Measurements from ENCODE around the gene DDX46. TPM values are rescaled to one million over a fixed set of nuclear protein-coding genes. Genes with fewer than 3 reads are reported as not detected.

Gene DDX46
- total RNA-seq, 1 experiment from 2014 or later, result 128 TPM

GRCh38 chr5:134772461-134773125, 14.0 kb downstream of the DDX46 start:
- Histone ChIP-seq H3K4me3 (ENCODE audit: low read depth, low read length, poor library complexity, severe bottlenecking) (no peak overlapping the region), H3K36me3 (ENCODE audit: insufficient read depth, low read length, poor library complexity, severe bottlenecking) (peaks cover 81% of the 10 kb centered on the region), H3K4me1 (ENCODE audit: insufficient read depth, low read length, poor library complexity, severe bottlenecking) (no peaks in the 10 kb centered on the region), H3K27ac (ENCODE audit: low read depth, low read length, poor library complexity, severe bottlenecking) (no peak overlapping the region), H3K27me3 (replicated peaks; ENCODE audit: insufficient read depth, low read depth, low read length, poor library complexity) (no peaks in the 10 kb centered on the region), H3K9me3 (ENCODE audit: low read depth, low read length, poor library complexity, severe bottlenecking) (no peaks in the 10 kb centered on the region)
- ChIA-PET POLR2A (ENCODE audit: low non-redundant PET) (interaction anchor here (0.8 kb wide), 1 partner anchor 1424 kb away, joined by 3 read pairs; no protein-coding TSS in a partner anchor), CTCF (no interaction called here)
- intact Hi-C loops (cut with micrococcal nuclease; ENCODE audit: unreplicated experiment), result no loop called here
- TF ChIP-seq CTCF (conservative IDR thresholded peaks at IDR 0.05; ENCODE audit: low read depth, low read length) (no peak), EZH2 (IDR thresholded peaks at IDR 0.05; ENCODE audit: borderline replicate concordance, low read depth, low read length, poor library complexity, severe bottlenecking) (no peak)
- DNase-seq (ENCODE audit: low spot score), result no peak
- BruUV-seq (replicated peaks), result no TSS peak

GRCh38 chr5:134777366-134777765, 18.8 kb downstream of the DDX46 start:
- intact Hi-C loops (cut with micrococcal nuclease; ENCODE audit: unreplicated experiment), result no loop called here
- DNase-seq (ENCODE audit: low spot score), result no peak
- ChIA-PET CTCF (interaction anchor here (0.7 kb wide), 2 partner anchors 58 to 224 kb away, joined by 4 to 5 read pairs; no protein-coding TSS in a partner anchor), POLR2A (ENCODE audit: low non-redundant PET) (no interaction called here)
- Histone ChIP-seq H3K9me3 (ENCODE audit: low read depth, low read length, poor library complexity, severe bottlenecking) (no peaks in the 10 kb centered on the region), H3K4me3 (ENCODE audit: low read depth, low read length, poor library complexity, severe bottlenecking) (no peak overlapping the region), H3K36me3 (ENCODE audit: insufficient read depth, low read length, poor library complexity, severe bottlenecking) (peaks cover 75% of the 10 kb centered on the region), H3K4me1 (ENCODE audit: insufficient read depth, low read length, poor library complexity, severe bottlenecking) (no peaks in the 10 kb centered on the region), H3K27ac (ENCODE audit: low read depth, low read length, poor library complexity, severe bottlenecking) (no peak overlapping the region), H3K27me3 (replicated peaks; ENCODE audit: insufficient read depth, low read depth, low read length, poor library complexity) (no peaks in the 10 kb centered on the region)
- no TSS peak for BruUV-seq (replicated peaks)
- TF ChIP-seq EZH2 (IDR thresholded peaks at IDR 0.05; ENCODE audit: borderline replicate concordance, low read depth, low read length, poor library complexity, severe bottlenecking), result no peak
- no peak for TF ChIP-seq CTCF (conservative IDR thresholded peaks at IDR 0.05; ENCODE audit: low read depth, low read length)

- intact Hi-C loops (cut with micrococcal nuclease; ENCODE audit: unreplicated experiment), result loop anchor here (2.0 kb wide), 1 partner anchor 120 kb away; the partner anchor contains the start of gene PCBD2
- CTCF ChIA-PET, result no interaction called here
- Histone ChIP-seq H3K4me1 (ENCODE audit: insufficient read depth, low read length, poor library complexity, severe bottlenecking) (no peaks in the 10 kb centered on the region), H3K27ac (ENCODE audit: low read depth, low read length, poor library complexity, severe bottlenecking) (no peak overlapping the region), H3K9me3 (ENCODE audit: low read depth, low read length, poor library complexity, severe bottlenecking) (no peaks in the 10 kb centered on the region), H3K36me3 (ENCODE audit: insufficient read depth, low read length, poor library complexity, severe bottlenecking) (peaks cover 88% of the 10 kb centered on the region), H3K4me3 (ENCODE audit: low read depth, low read length, poor library complexity, severe bottlenecking) (no peak overlapping the region), H3K27me3 (replicated peaks; ENCODE audit: insufficient read depth, low read depth, low read length, poor library complexity) (no peaks in the 10 kb centered on the region)
- BruUV-seq (replicated peaks), result no TSS peak
- TF ChIP-seq CTCF (conservative IDR thresholded peaks at IDR 0.05; ENCODE audit: low read depth, low read length), result peak; percentile 41; the same call in 1 of the 2 replicates
- no peak for TF ChIP-seq EZH2 (IDR thresholded peaks at IDR 0.05; ENCODE audit: borderline replicate concordance, low read depth, low read length, poor library complexity, severe bottlenecking)
- POLR2A ChIA-PET (ENCODE audit: low non-redundant PET), result no interaction called here
- peak; percentile 27 for DNase-seq (ENCODE audit: low spot score)
Measured at GRCh38 chr5:134784241-134784920, 25.8 kb downstream of the DDX46 start.

All from A673 (cell line).